Activated CD8-positive, alpha-beta T cell treated with anti-CD3 and anti-CD28 coated beads for 36 hours (primary cell): Measurements from ENCODE around the gene CERS1. TPM values are rescaled to one million over a fixed set of nuclear protein-coding genes. Genes with fewer than 3 reads are reported as not detected.

Experiments used
- ATAC-seq: fragments of 200-7000 bp; cut with Tn5 transposase; one replicate; pipeline ENCODE4 v1.10.0; 2021; ENCODE audit warnings: mild to moderate bottlenecking, moderate library complexity
- CTCF ChIA-PET: fragments of 350-600 bp; sonication (Branson Sonifier 250); formaldehyde crosslinking; loops from one replicate; lab custom pipeline; 2021; ENCODE audit warnings: antibody characterized with exemption; lab: Charles Lee
- POLR2A ChIA-PET: fragments of 350-600 bp; sonication (Branson Sonifier 250); formaldehyde crosslinking; loops from one replicate; lab custom pipeline; 2021; ENCODE audit warnings: antibody characterized with exemption; lab: Charles Lee
- DNase-seq: peaks from one replicate; pipeline ENCODE4 v3.0.0-alpha.2; 2020
- H3K27ac Mint-ChIP-seq: one replicate; pipeline ENCODE4 v1.8.0; 2021; ENCODE audit warnings: mild to moderate bottlenecking, mixed read lengths
- H3K27me3 Mint-ChIP-seq: one replicate; pipeline ENCODE4 v1.8.0; 2021; ENCODE audit warnings: mixed read lengths
- H3K36me3 Mint-ChIP-seq: one replicate; pipeline ENCODE4 v1.8.0; 2021; ENCODE audit warnings: low read depth, mixed read lengths
- H3K4me1 Mint-ChIP-seq: one replicate; pipeline ENCODE4 v1.8.0; 2021; ENCODE audit warnings: low read depth, mixed read lengths
- H3K4me3 Mint-ChIP-seq: one replicate; pipeline ENCODE4 v1.8.0; 2021; ENCODE audit warnings: mild to moderate bottlenecking, moderate library complexity, mixed read lengths
- H3K9me3 Mint-ChIP-seq: one replicate; pipeline ENCODE4 v1.8.0; 2021; ENCODE audit warnings: mixed read lengths
- intact Hi-C: fragments of 100-400 bp; cut with micrococcal nuclease; formaldehyde crosslinking; loops from one replicate; pipeline ENCODE4 v1.10.0; 2022
- total RNA-seq, 2 experiments: library from RNA; stranded (reverse); gene quantifications; one replicate each; pipeline ENCODE4 v1.2.3, GENCODE V29; 2021
- TF ChIP-seq, protein P1 (sequence below): fragments of 200-600 bp; IDR thresholded peaks from one replicate; pipeline ENCODE4 v1.8.0; 2022; ENCODE audit warnings: antibody characterized with exemption, mild to moderate bottlenecking

Gene CERS1
- total RNA-seq, 2 experiments from 2014 or later: 0.18 to 0.36 TPM

DNA sequence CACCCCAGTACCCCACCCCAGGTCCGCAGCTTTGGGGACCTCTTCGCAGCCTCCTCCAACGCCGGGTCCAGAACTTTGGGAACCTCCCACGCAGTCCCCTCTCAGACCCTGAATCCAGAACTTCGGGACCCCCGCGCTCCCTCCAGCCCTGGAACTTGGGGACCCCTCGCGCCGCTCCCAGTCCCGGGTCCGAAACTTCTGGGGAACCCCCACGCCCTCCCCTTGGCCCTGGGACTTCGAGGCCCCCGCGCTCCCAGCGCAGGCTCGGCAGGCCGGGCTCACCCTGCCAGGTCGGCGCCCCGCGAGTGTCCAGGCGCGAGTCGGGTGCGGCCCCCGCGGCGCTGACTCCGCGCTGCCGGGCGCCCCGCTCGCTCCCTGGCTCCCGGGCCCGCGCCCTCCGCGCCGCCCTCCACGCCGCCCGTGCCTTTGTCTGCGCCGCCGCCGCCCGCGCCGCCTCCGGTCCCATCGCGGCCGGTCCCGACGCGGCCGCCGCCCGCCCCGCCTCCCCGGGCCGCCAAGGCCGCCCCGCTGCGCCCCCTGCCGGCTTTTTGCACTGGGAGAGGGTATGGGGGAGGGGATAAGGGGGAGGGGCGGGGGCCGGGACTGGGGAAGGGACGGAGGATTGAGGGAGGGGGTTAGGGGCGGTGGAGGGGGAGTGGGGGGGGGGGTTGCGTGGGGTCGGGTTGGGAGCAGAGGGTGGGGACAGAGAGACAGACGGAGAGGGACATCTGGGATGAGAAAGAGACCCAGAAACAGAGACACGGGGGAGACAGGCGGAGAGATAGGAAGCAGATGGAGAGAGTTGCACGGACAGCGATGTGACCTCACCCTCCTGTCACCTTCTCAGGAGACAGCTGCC, 45.0 kb upstream of the CERS1 start, which contains the start of gene HOMER3:
Gene HOMER3, minus strand, starts transcription at position 449 of the 859 bp plus-strand sequence. CDS start 2,235 bp downstream, outside the sequence.
- H3K4me1 Mint-ChIP-seq: peaks cover 7% of the 10 kb centered on the region
- POLR2A ChIA-PET: no interaction called here

DNA sequence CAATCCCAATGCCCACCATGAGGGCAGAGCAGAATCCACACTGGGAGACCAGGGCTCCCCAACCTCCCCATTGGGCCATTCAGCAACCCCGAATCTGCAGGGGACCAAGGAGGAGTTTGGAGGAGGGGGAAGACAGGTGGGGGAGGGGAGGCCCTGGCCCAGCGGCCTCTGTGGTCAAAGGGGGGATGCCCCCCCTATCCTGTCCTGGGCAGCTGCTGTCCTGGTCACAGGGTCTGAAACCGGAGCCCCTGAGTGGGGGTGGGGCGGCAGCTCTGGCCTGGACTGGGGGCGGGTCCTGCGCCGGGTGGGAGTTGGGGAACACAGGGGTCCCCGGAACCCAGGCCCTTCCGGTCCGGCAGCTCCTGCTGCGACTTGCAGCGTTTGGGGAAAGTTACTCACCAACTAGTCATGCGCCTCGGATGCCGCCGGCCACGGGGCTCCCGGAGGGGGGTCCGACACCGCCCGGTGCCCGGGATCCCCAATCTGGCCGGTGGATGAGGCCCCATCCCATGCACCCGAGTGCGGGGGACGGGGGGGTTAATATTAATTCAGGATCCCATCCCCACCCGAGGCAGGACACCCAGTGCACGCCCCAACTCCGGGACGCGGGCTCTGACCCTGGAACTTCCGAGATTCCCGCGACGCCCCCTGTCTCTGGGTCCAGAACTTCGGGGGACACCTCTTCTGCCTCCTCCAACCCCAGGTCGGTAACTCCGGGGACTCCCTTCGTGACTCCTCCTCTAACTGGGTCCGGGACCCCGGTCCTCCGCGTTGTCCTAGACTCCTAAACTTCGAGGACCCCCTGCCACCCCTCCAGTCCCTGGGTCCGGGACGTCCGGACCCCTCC, 44.2 kb upstream of the CERS1 start:
- ChIA-PET POLR2A (interaction anchor here (1.2 kb wide), 1 partner anchor 17 kb away, joined by 3 read pairs; no protein-coding TSS in a partner anchor), CTCF (interaction anchor here (1.2 kb wide), 1 partner anchor 16 kb away, joined by 3 read pairs; no protein-coding TSS in a partner anchor)
- no peaks in the 10 kb centered on the region for H3K36me3 Mint-ChIP-seq
- no peak overlapping the region for H3K27ac Mint-ChIP-seq
- intact Hi-C loops: no loop called here
- H3K27me3 Mint-ChIP-seq: peaks cover 27% of the 10 kb centered on the region
- TF ChIP-seq, protein P1, sequence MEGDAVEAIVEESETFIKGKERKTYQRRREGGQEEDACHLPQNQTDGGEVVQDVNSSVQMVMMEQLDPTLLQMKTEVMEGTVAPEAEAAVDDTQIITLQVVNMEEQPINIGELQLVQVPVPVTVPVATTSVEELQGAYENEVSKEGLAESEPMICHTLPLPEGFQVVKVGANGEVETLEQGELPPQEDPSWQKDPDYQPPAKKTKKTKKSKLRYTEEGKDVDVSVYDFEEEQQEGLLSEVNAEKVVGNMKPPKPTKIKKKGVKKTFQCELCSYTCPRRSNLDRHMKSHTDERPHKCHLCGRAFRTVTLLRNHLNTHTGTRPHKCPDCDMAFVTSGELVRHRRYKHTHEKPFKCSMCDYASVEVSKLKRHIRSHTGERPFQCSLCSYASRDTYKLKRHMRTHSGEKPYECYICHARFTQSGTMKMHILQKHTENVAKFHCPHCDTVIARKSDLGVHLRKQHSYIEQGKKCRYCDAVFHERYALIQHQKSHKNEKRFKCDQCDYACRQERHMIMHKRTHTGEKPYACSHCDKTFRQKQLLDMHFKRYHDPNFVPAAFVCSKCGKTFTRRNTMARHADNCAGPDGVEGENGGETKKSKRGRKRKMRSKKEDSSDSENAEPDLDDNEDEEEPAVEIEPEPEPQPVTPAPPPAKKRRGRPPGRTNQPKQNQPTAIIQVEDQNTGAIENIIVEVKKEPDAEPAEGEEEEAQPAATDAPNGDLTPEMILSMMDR: no peak
- DNase-seq: no peak
- no peak for ATAC-seq
- peak overlapping the region; percentile 51 for H3K4me3 Mint-ChIP-seq
- H3K9me3 Mint-ChIP-seq: no peaks in the 10 kb centered on the region
- H3K4me1 Mint-ChIP-seq: peaks cover 7% of the 10 kb centered on the region

More for the DNA sequence above, 45.0 kb upstream of the CERS1 start, which contains the start of gene HOMER3:
- no peaks in the 10 kb centered on the region for H3K9me3 Mint-ChIP-seq
- peaks cover 27% of the 10 kb centered on the region for H3K27me3 Mint-ChIP-seq
- intact Hi-C loops: no loop called here
- CTCF ChIA-PET: interaction anchor here (1.2 kb wide), 1 partner anchor 15 kb away, joined by 3 read pairs; no protein-coding TSS in a partner anchor
- peak within 1 kb of the TSS; percentile 51 for H3K4me3 Mint-ChIP-seq
- ATAC-seq: peak; percentile 88
- no peak within 1 kb of the TSS for H3K27ac Mint-ChIP-seq
- no peaks in the 10 kb centered on the region for H3K36me3 Mint-ChIP-seq
- TF ChIP-seq, protein P1: no peak
- peak; percentile 74 for DNase-seq

DNA sequence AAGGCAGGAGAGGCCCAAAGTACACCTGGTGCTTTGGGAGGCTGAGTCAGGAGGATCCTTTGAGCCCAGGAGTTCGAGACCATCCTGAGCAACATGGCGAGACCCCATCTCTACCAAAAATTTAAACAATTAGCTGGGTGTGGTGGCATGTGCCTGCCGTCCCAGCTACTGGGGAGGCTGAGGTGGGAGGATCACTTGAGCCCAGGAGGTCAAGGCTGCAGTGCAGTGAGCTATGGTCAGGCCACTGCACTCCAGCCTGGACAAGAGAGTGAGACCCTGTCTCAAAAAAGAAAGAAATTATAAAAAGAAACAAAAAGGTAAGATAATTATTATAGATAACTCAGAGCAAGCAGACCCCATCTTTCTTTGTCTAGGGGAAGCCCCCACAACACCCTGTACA, 43.2 kb upstream of the CERS1 start:
- TF ChIP-seq, protein P1: no peak
- no peak overlapping the region for H3K4me3 Mint-ChIP-seq
- ChIA-PET CTCF (interaction anchor here (0.6 kb wide), 1 partner anchor 31 kb away, joined by 3 read pairs; no protein-coding TSS in a partner anchor), POLR2A (interaction anchor here (0.6 to 1.2 kb wide), 2 partner anchors 9 to 16 kb away, joined by 3 read pairs; no protein-coding TSS in a partner anchor)
- ATAC-seq (no peak), DNase-seq (no peak)
- no peaks in the 10 kb centered on the region for H3K36me3 Mint-ChIP-seq
- no peaks in the 10 kb centered on the region for H3K9me3 Mint-ChIP-seq
- intact Hi-C loops: no loop called here
- peaks cover 7% of the 10 kb centered on the region for H3K4me1 Mint-ChIP-seq
- no peak overlapping the region for H3K27ac Mint-ChIP-seq
- H3K27me3 Mint-ChIP-seq: peaks cover 28% of the 10 kb centered on the region

DNA sequence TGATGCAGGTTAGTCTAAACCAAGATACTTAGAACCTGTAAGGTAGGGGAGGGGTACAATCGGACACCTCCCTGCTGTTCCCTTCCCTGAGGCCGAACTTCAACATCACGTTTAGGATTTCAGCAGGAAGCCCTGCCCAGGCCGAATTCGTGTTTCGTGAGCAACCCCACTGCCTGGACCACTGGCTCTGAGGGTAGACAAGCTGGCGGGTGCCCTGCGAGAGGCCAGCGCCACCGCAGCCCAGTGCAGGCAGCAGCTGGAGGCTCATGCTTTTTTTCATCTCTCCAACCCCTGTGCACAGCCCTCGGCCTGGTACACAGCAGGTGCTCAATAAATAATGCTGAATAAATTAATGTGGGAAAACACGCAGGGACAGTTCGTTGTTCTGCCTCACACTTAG, 37.3 kb upstream of the CERS1 start:
- Mint-ChIP-seq H3K36me3 (peaks cover 2% of the 10 kb centered on the region), H3K9me3 (no peaks in the 10 kb centered on the region), H3K27ac (no peak overlapping the region), H3K4me3 (no peak overlapping the region), H3K4me1 (peaks cover 3% of the 10 kb centered on the region), H3K27me3 (peaks cover 15% of the 10 kb centered on the region)
- CTCF ChIA-PET: no interaction called here
- ATAC-seq: no peak
- intact Hi-C loops: no loop called here
- TF ChIP-seq, protein P1: no peak
- no peak for DNase-seq
- POLR2A ChIA-PET: no interaction called here
